Measurements from ENCODE around the gene AGBL2.
"Not testable (repeated sequence)": the region's sequence is repeated elsewhere in the genome, so short reads cannot be mapped to it uniquely, and the experiment has no call there.

AGBL2 gene

GRCh38 chr11:47715082-47715669 lies at the start of gene AGBL2:
TSS of gene AGBL2 (minus strand) at chr11:47715369. CDS start at chr11:47714650, 719 bp downstream.
- DNase-seq (ENCODE audit: low spot score), result peak; percentile 85

- not testable (repeated sequence) for DNase-seq (ENCODE audit: low spot score)
These were observed 44.1 kb upstream of the AGBL2 start for GRCh38 chr11:47759291-47759690.

- DNase-seq (ENCODE audit: low spot score), result no peak
These were observed 41.0 kb upstream of the AGBL2 start for GRCh38 chr11:47756208-47756607.

- no peak for DNase-seq (ENCODE audit: low spot score)
These were observed 35.6 kb upstream of the AGBL2 start for GRCh38 chr11:47750725-47751124.

- DNase-seq (ENCODE audit: low spot score), result not testable (repeated sequence)
These were observed 27.3 kb upstream of the AGBL2 start for GRCh38 chr11:47742494-47742893.

- DNase-seq (ENCODE audit: low spot score), result not testable (repeated sequence)
These were observed 22.6 kb upstream of the AGBL2 start for GRCh38 chr11:47737817-47738216.

GRCh38 chr11:47732271-47732670 lies 17.1 kb upstream of the AGBL2 start:
- DNase-seq (ENCODE audit: low spot score), result no peak

GRCh38 chr11:47731475-47731874 lies 16.3 kb upstream of the AGBL2 start:
- no peak for DNase-seq (ENCODE audit: low spot score)

GRCh38 chr11:47726878-47727514 lies 11.8 kb upstream of the AGBL2 start:
- no peak for DNase-seq (ENCODE audit: low spot score)

GRCh38 chr11:47726118-47726442 lies 10.9 kb upstream of the AGBL2 start:
- no peak for DNase-seq (ENCODE audit: low spot score)

- no peak for DNase-seq (ENCODE audit: low spot score)
These were observed 10.4 kb upstream of the AGBL2 start for GRCh38 chr11:47725442-47726117.

- DNase-seq (ENCODE audit: low spot score), result no peak
These were observed 9.0 kb upstream of the AGBL2 start for GRCh38 chr11:47724041-47724729.

GRCh38 chr11:47723041-47723440 lies 7.9 kb upstream of the AGBL2 start:
- DNase-seq (ENCODE audit: low spot score), result no peak

GRCh38 chr11:47720651-47721050 lies 5.5 kb upstream of the AGBL2 start:
- no peak for DNase-seq (ENCODE audit: low spot score)

- DNase-seq (ENCODE audit: low spot score), result no peak
These were observed 1.5 kb upstream of the AGBL2 start for GRCh38 chr11:47716692-47717091.

- no peak for DNase-seq (ENCODE audit: low spot score)
These were observed 551 bp downstream of the AGBL2 start for GRCh38 chr11:47714554-47715081.

- no peak for DNase-seq (ENCODE audit: low spot score)
These were observed 3.4 kb downstream of the AGBL2 start for GRCh38 chr11:47711816-47712215.

- DNase-seq (ENCODE audit: low spot score), result no peak
These were observed 3.9 kb downstream of the AGBL2 start for GRCh38 chr11:47711225-47711624.

- DNase-seq (ENCODE audit: low spot score), result not testable (repeated sequence)
These were observed 7.8 kb downstream of the AGBL2 start for GRCh38 chr11:47707275-47707786.

GRCh38 chr11:47705721-47706120 lies 9.4 kb downstream of the AGBL2 start:
- DNase-seq (ENCODE audit: low spot score), result no peak

GRCh38 chr11:47691979-47692378 lies 23.2 kb downstream of the AGBL2 start:
- DNase-seq (ENCODE audit: low spot score), result no peak

GRCh38 chr11:47689480-47689879 lies 25.7 kb downstream of the AGBL2 start:
- DNase-seq (ENCODE audit: low spot score), result no peak

Measured in activated CD4-positive, alpha-beta T cell treated with anti-CD3 and anti-CD28 coated beads, Interleukin-2, Interleukin-4, amounts not matched to agents 100 ng/mL and 50 ng/mL, durations not matched to agents 16 hours and 8 hours (primary cell).